ENCODE results near the gene PYY.

Gene PYY

DNA sequence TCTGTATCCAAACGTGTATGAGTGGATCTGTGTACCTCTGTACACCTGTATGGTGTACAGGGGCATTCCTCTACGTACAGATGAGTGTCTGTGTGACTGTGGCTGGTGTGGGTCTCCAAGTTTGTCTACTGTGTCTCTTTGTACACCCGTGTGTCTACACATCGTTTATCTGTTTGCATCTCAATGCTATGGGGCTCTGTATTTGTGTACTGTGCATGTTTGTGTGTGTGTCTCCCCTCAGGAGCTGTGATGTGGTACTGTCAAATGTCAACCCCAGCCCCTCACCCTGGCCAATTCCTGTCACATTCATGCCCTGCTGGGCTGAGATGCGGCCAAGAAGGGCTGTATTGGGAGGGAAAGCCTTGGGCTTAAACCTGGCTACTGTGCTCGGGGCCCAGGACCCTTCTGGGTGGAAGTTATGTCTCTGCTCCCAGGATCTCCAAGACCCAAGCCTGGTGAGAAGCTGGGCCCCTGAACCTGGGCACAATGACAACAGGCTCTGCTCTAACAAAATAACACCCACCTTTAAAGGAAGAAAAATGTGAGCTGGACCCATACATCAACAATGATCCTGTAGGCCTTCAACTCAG, 47.2 kb upstream of the PYY start:
- Histone ChIP-seq H3K4me2 (ENCODE audit: low read depth, low read length) (no peak overlapping the region), H3K9me3 (replicated peaks; ENCODE audit: insufficient read depth, low read length) (no peaks in the 10 kb centered on the region), H3K9me2 (replicated peaks; ENCODE audit: insufficient read depth, low read length) (no peaks in the 10 kb centered on the region), H3K4me1 (ENCODE audit: low read length) (0 out of 2 replicates have a peak, but pooled peaks cover 3% of the 10 kb centered on the region), H3F3A (ENCODE audit: insufficient read depth, low read length) (no peaks in the 10 kb centered on the region), H3K36me3 (replicated peaks; ENCODE audit: insufficient read depth, low read length) (no peaks in the 10 kb centered on the region), H4K20me1 (ENCODE audit: insufficient read depth, low read length) (no peaks in the 10 kb centered on the region), H3K27me3 (replicated peaks; ENCODE audit: insufficient read depth, low read length) (peaks cover 19% of the 10 kb centered on the region), H3K27ac (ENCODE audit: low read length) (no peak overlapping the region), H3K79me2 (ENCODE audit: low read length) (no peaks in the 10 kb centered on the region), H3K4me3 (ENCODE audit: low read length) (no peak overlapping the region), H3K9ac (ENCODE audit: low read length) (no peak overlapping the region), H2AFZ (ENCODE audit: low read length) (no peak overlapping the region)
- DNase-seq = no peak
- TF ChIP-seq EZH2 (optimal IDR thresholded peaks at IDR 0.05; ENCODE audit: low read depth, low read length) (no peak), CTCF (IDR thresholded peaks at IDR 0.05; ENCODE audit: low read length) (no peak), EZH2phosphoT487 (IDR thresholded peaks at IDR 0.05; ENCODE audit: low read length) (no peak)

GRCh38 chr17:44000141-44000860, 46.6 kb upstream of the PYY start:
- TF ChIP-seq CTCF (IDR thresholded peaks at IDR 0.05; ENCODE audit: low read length) (no peak), EZH2 (optimal IDR thresholded peaks at IDR 0.05; ENCODE audit: low read depth, low read length) (no peak), EZH2phosphoT487 (IDR thresholded peaks at IDR 0.05; ENCODE audit: low read length) (no peak)
- no peak overlapping the region for H3K9ac ChIP-seq (ENCODE audit: low read length)

DNA sequence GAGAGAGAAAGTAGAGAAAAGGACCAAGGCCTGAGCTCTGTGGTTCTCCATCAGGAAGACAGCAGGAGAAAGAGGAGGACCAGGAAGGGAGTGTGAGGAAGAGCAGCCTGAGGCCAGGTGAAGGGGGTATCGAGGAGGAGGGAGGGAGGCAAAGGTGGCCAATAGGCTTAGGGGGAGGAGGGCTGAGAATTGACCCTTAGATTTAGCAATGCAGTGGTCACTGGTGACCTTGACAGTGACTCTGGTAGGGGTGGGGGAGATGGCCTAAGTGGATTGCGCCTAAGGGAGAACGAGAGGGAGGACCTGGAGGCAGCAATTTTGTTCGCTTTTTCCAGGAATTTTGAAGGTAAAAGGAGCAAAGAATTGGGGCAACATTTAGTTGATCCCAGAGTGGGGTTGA, 45.3 kb upstream of the PYY start:
- peaks cover 3% of the 10 kb centered on the region; the same call in 1 of the 2 replicates for H3K27me3 ChIP-seq (replicated peaks; ENCODE audit: insufficient read depth, low read length)
- no peak overlapping the region for H3K4me3 ChIP-seq (ENCODE audit: low read length)
- H3K27ac ChIP-seq (ENCODE audit: low read length) = no peak overlapping the region
- no peaks in the 10 kb centered on the region for H3K9me2 ChIP-seq (replicated peaks; ENCODE audit: insufficient read depth, low read length)
- no peak for TF ChIP-seq EZH2 (optimal IDR thresholded peaks at IDR 0.05; ENCODE audit: low read depth, low read length)
- TF ChIP-seq CTCF (IDR thresholded peaks at IDR 0.05; ENCODE audit: low read length) = no peak
- TF ChIP-seq EZH2phosphoT487 (IDR thresholded peaks at IDR 0.05; ENCODE audit: low read length) = no peak
- H3K36me3 ChIP-seq (replicated peaks; ENCODE audit: insufficient read depth, low read length) = no peaks in the 10 kb centered on the region
- no peak overlapping the region for H3K9ac ChIP-seq (ENCODE audit: low read length)
- H3K79me2 ChIP-seq (ENCODE audit: low read length) = no peaks in the 10 kb centered on the region
- DNase-seq = no peak
- no peak overlapping the region for H2AFZ ChIP-seq (ENCODE audit: low read length)
- no peaks in the 10 kb centered on the region for H3F3A ChIP-seq (ENCODE audit: insufficient read depth, low read length)
- H3K4me1 ChIP-seq (ENCODE audit: low read length) = peaks cover 4% of the 10 kb centered on the region; the same call in 1 of the 2 replicates
- H3K4me2 ChIP-seq (ENCODE audit: low read depth, low read length) = no peak overlapping the region
- H3K9me3 ChIP-seq (replicated peaks; ENCODE audit: insufficient read depth, low read length) = no peaks in the 10 kb centered on the region
- no peaks in the 10 kb centered on the region for H4K20me1 ChIP-seq (ENCODE audit: insufficient read depth, low read length)

More at GRCh38 chr17:44000141-44000860, 46.6 kb upstream of the PYY start:
- H3F3A ChIP-seq (ENCODE audit: insufficient read depth, low read length) = no peaks in the 10 kb centered on the region
- H3K36me3 ChIP-seq (replicated peaks; ENCODE audit: insufficient read depth, low read length) = no peaks in the 10 kb centered on the region
- no peak overlapping the region for H2AFZ ChIP-seq (ENCODE audit: low read length)
- H3K9me3 ChIP-seq (replicated peaks; ENCODE audit: insufficient read depth, low read length) = no peaks in the 10 kb centered on the region
- no peak for DNase-seq
- no peaks in the 10 kb centered on the region for H3K9me2 ChIP-seq (replicated peaks; ENCODE audit: insufficient read depth, low read length)
- no peak overlapping the region for H3K4me3 ChIP-seq (ENCODE audit: low read length)
- peaks cover 13% of the 10 kb centered on the region for H3K27me3 ChIP-seq (replicated peaks; ENCODE audit: insufficient read depth, low read length)
- H4K20me1 ChIP-seq (ENCODE audit: insufficient read depth, low read length) = no peaks in the 10 kb centered on the region
- no peaks in the 10 kb centered on the region for H3K79me2 ChIP-seq (ENCODE audit: low read length)
- no peaks in the 10 kb centered on the region for H3K4me1 ChIP-seq (ENCODE audit: low read length)
- H3K4me2 ChIP-seq (ENCODE audit: low read depth, low read length) = no peak overlapping the region
- H3K27ac ChIP-seq (ENCODE audit: low read length) = no peak overlapping the region
